ENCODE measurements around the gene IZUMO1R. TPM values are rescaled to one million over a fixed set of nuclear protein-coding genes. Genes with fewer than 3 reads are reported as not detected.
"Not testable (repeated sequence)": the region's sequence is repeated elsewhere in the genome, so short reads cannot be mapped to it uniquely, and the experiment has no call there.

Gene IZUMO1R
- not detected for total RNA-seq
- not detected for polyA plus RNA-seq

DNA sequence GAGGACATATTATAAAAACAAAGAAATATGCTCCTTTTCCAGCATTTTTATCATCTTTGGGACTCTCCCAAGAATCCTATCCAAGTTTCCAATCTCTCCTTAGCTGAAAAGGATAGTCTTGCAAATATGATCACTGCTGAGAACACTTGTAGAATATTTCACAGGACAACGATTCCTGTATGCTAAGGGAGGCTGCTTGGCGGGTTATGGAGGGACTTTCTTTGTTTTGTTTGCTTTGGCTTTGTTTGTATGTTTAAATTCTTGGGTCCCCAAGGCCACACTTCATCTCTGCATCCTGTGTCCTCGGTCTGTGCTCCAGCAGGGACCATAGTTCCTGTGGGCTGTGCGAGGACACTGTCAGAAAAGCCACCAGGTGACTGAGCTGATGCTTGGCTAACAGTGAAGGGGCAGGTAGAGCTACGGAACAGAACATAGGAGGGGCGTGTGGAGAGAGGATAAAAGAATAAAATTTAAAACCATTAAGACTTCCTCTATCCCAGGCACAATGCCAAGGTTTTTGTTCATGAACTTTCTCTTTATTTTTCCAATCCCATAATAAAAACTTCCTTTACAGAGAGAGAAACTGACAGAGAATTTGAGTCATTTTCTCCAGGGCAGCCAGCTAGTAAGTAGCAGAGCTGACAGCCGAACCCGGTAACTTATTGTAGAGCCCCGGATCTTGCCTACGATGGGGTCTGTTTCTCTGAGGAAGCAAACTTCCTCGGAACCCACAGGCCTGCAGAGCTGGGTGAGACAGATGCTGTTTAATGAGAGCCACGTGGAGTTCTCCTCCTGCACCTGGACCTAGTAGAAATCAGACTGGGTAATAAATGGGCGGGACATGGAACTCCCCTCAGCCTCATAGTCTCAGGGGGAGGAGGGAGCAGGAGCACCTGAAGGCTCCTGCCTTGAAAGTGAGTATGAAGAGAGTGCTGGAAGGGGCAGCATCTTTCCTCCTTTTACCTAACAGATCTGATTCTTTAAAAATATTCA is at the start of gene IZUMO1R:
TSS of gene IZUMO1R (plus strand) at position 615 of the 993 bp plus-strand sequence. CDS start 1,057 bp downstream, outside the sequence.
- H3K4me1 ChIP-seq (ENCODE audit: insufficient read depth, low read length), result no peaks in the 10 kb centered on the region
- no peak within 1 kb of the TSS for H3K4me3 ChIP-seq (ENCODE audit: low read length)
- Mint-ChIP-seq H3K4me3 (no peak within 1 kb of the TSS), H3K9me3 (peaks cover 0 to 1% (median 0%) of the 10 kb centered on the region in 5 donors), H3K4me1 (no peaks in the 10 kb centered on the region), H3K27ac (no peak within 1 kb of the TSS), H3K27me3 (peaks cover 6 to 9% of the 10 kb centered on the region in 2 donors), H3K36me3 (no peaks in the 10 kb centered on the region)
- no peak within 1 kb of the TSS for H3K27ac ChIP-seq (ENCODE audit: low read depth, low read length)
- no peaks in the 10 kb centered on the region for H3K9me3 ChIP-seq (ENCODE audit: low read length)
- no peak for DNase-seq
- ChIA-PET POLR2A (no interaction called here), CTCF (no interaction called here)
- no peaks in the 10 kb centered on the region for H3K27me3 ChIP-seq (ENCODE audit: insufficient read depth, low read length, poor library complexity, severe bottlenecking)
- H3K36me3 ChIP-seq (ENCODE audit: insufficient read depth, low read length), result no peaks in the 10 kb centered on the region

DNA sequence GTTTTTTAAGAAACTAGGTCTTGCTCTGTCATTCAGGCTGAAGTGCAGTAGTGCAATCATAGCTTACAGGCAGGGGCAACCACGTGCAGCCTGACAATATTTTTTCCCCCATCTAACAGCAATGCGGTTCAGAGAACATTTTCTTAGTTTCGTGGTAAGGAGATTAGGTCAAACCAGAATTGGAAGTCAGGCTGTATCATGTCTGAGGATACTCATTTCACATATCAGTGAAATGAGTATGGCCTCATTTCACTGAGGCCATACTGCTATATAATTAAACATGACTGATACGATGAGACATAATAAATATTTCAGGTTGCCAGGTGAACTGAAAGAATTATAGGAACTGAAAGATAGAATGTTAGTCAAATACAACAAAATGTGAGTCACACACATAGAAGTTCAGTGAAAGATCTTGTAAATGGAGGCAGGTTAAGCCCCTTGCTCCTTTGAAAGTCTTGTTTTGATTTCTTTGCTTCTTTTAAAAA is 32.5 kb upstream of the IZUMO1R start:
- H3K36me3 ChIP-seq (ENCODE audit: insufficient read depth, low read length), result no peaks in the 10 kb centered on the region
- no peaks in the 10 kb centered on the region for H3K27me3 ChIP-seq (ENCODE audit: insufficient read depth, low read length, poor library complexity, severe bottlenecking)
- H3K4me3 ChIP-seq (ENCODE audit: low read length), result no peak overlapping the region
- H3K27ac ChIP-seq (ENCODE audit: low read depth, low read length), result no peak overlapping the region
- Mint-ChIP-seq H3K27ac (no peak overlapping the region), H3K4me3 (no peak overlapping the region), H3K27me3 (peaks cover 0 to 4% of the 10 kb centered on the region in 2 donors), H3K36me3 (no peaks in the 10 kb centered on the region), H3K4me1 (no peaks in the 10 kb centered on the region), H3K9me3 (peaks cover 0 to 13% (median 5%) of the 10 kb centered on the region in 5 donors)
- ChIA-PET CTCF (no interaction called here), POLR2A (no interaction called here)
- no peak for DNase-seq
- H3K4me1 ChIP-seq (ENCODE audit: insufficient read depth, low read length), result no peaks in the 10 kb centered on the region
- no peaks in the 10 kb centered on the region for H3K9me3 ChIP-seq (ENCODE audit: low read length)

DNA sequence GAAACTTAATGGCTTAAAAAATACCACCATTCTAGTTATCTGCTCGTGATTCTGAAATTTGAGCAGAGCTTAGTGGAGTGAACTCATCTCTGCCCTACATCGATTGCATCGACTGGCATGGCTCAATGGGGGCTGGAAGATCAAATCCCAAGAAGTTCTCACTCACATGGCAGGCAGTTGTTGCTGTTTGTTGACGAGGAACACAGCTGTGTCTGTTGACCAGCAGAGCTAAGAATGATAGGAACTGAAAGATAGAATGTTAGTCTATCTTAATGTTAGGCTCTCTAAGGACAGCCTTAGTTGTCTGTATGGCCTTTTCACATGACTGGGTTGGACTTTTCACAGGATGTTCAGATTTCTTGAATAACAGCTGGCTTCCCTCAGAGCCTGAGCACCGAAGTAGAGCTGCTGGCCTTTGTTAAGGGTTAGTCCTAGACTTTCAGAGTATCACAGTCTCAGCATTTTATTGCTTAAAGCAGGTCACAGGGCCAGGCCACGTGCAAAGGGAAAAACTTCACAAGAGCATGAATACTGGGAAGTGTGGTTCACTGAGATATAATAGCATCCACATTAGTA is 31.6 kb upstream of the IZUMO1R start:
- Histone ChIP-seq H3K27ac (ENCODE audit: low read depth, low read length) (no peak overlapping the region), H3K27me3 (ENCODE audit: insufficient read depth, low read length, poor library complexity, severe bottlenecking) (no peaks in the 10 kb centered on the region), H3K9me3 (ENCODE audit: low read length) (no peaks in the 10 kb centered on the region), H3K36me3 (ENCODE audit: insufficient read depth, low read length) (no peaks in the 10 kb centered on the region), H3K4me3 (ENCODE audit: low read length) (no peak overlapping the region), H3K4me1 (ENCODE audit: insufficient read depth, low read length) (no peaks in the 10 kb centered on the region)
- POLR2A ChIA-PET, result no interaction called here
- DNase-seq, result no peak
- Mint-ChIP-seq H3K36me3 (no peaks in the 10 kb centered on the region), H3K27me3 (peaks cover 0 to 4% of the 10 kb centered on the region in 2 donors), H3K4me1 (no peaks in the 10 kb centered on the region), H3K4me3 (no peak overlapping the region), H3K27ac (no peak overlapping the region), H3K9me3 (peaks cover 0 to 11% (median 4%) of the 10 kb centered on the region in 5 donors)
- CTCF ChIA-PET, result no interaction called here

DNA sequence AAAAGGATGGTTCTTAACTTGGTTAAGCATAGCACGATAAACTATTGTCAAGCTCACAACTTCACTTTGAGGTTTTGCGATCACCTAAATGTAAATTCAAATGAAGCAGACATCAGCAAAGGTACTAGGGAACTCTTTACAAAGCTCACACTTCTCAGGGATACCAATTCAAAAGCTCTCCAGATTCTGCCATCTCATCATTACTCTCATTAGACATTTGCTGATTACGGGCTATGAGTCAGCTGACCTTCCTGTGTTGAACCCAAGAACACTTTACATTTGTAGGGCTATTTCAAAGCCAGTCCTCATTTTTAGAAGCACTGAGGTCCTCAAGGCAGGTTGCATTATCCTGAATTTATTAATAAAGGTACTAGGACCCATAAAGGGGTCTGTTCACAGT is 28.4 kb upstream of the IZUMO1R start:
- no peak for DNase-seq
- Histone ChIP-seq H3K4me3 (ENCODE audit: low read length) (no peak overlapping the region), H3K27me3 (ENCODE audit: insufficient read depth, low read length, poor library complexity, severe bottlenecking) (no peaks in the 10 kb centered on the region), H3K4me1 (ENCODE audit: insufficient read depth, low read length) (no peaks in the 10 kb centered on the region), H3K27ac (ENCODE audit: low read depth, low read length) (no peak overlapping the region), H3K36me3 (ENCODE audit: insufficient read depth, low read length) (no peaks in the 10 kb centered on the region), H3K9me3 (ENCODE audit: low read length) (no peaks in the 10 kb centered on the region)
- H3K4me1 Mint-ChIP-seq, result no peaks in the 10 kb centered on the region
- no peak overlapping the region for H3K4me3 Mint-ChIP-seq
- ChIA-PET CTCF (no interaction called here), POLR2A (no interaction called here)
- no peak overlapping the region for H3K27ac Mint-ChIP-seq
- H3K9me3 Mint-ChIP-seq, result peaks cover 0 to 2% (median 0%) of the 10 kb centered on the region in 5 donors
- H3K27me3 Mint-ChIP-seq, result peaks cover 0 to 5% of the 10 kb centered on the region in 2 donors
- no peaks in the 10 kb centered on the region for H3K36me3 Mint-ChIP-seq

DNA sequence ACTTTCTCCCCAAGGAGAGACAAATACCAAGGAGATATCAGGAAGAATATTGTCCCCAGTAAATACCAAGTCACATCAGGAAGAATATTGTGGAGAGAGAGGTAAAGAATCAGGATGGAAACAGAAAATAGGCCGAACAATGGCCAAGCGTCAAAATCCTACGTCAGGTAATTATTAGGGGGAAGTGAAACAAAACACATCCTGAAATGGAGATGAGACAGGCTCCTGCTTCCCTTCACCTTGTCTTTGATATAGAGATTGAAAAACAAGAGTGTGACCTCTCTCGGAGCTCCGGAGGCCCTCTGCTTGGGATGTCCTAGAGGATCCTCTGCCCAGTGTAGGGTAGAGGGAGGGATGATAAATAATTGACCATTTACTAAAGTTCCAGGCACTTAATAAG is 27.4 kb upstream of the IZUMO1R start:
- Mint-ChIP-seq H3K9me3 (peaks cover 0 to 2% (median 0%) of the 10 kb centered on the region in 5 donors), H3K4me3 (no peak overlapping the region), H3K4me1 (no peaks in the 10 kb centered on the region), H3K27me3 (peaks cover 0 to 5% of the 10 kb centered on the region in 2 donors), H3K36me3 (no peaks in the 10 kb centered on the region), H3K27ac (no peak overlapping the region)
- ChIA-PET CTCF (no interaction called here), POLR2A (no interaction called here)
- Histone ChIP-seq H3K27ac (ENCODE audit: low read depth, low read length) (no peak overlapping the region), H3K36me3 (ENCODE audit: insufficient read depth, low read length) (no peaks in the 10 kb centered on the region), H3K27me3 (ENCODE audit: insufficient read depth, low read length, poor library complexity, severe bottlenecking) (no peaks in the 10 kb centered on the region), H3K4me3 (ENCODE audit: low read length) (no peak overlapping the region), H3K9me3 (ENCODE audit: low read length) (no peaks in the 10 kb centered on the region), H3K4me1 (ENCODE audit: insufficient read depth, low read length) (no peaks in the 10 kb centered on the region)
- DNase-seq, result no peak

DNA sequence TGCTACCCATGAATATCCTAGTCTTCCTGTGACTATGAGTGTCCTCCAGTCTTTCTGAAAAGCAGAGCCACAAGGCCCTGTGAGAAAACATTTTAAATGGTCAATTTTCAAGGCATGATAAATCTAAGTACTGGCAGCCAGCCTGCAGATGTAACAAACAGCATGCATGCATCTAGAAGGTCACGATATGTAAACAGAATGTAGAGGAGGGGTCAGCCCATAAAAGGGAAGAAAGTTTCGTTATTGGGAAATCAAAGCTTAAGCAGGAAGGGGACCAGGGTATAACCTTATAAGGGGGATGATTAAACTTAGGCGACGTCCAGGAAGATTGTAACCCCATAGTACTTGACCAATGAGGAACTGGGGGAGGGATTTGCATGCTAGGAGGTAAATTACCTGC is 26.2 kb upstream of the IZUMO1R start:
- H3K9me3 ChIP-seq (ENCODE audit: low read length); CTCF ChIA-PET; H3K27me3 Mint-ChIP-seq: not testable (repeated sequence)

DNA sequence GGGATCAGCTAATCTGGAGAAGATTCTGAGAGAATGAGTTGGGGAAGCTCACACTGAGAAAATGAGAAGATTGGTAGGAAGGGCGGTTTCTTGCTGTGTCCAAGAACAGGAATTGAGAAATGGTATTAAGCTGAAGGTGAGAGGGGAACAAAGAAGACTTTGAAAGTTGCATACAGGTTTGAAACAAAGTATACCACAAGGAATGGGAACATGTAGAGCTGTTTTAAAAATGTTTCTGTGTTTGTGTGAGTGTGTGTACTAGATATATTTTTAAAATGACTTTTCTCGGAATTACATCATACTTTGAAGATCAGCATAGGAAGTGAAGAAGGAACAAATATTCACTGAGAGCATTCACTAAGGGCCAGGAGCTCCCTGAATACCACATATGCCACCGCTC is 24.4 kb upstream of the IZUMO1R start:
- peaks cover 0 to 2% of the 10 kb centered on the region in 2 donors for H3K27me3 Mint-ChIP-seq
- DNase-seq, result no peak
- POLR2A ChIA-PET, result no interaction called here
- H3K27ac ChIP-seq (ENCODE audit: low read depth, low read length), result no peak overlapping the region
- H3K4me3 ChIP-seq (ENCODE audit: low read length), result no peak overlapping the region
- H3K27me3 ChIP-seq (ENCODE audit: insufficient read depth, low read length, poor library complexity, severe bottlenecking), result no peaks in the 10 kb centered on the region
- H3K4me3 Mint-ChIP-seq, result no peak overlapping the region
- no peaks in the 10 kb centered on the region for H3K36me3 ChIP-seq (ENCODE audit: insufficient read depth, low read length)
- no peaks in the 10 kb centered on the region for H3K4me1 ChIP-seq (ENCODE audit: insufficient read depth, low read length)
- CTCF ChIA-PET, result no interaction called here
- no peaks in the 10 kb centered on the region for H3K36me3 Mint-ChIP-seq
- no peaks in the 10 kb centered on the region for H3K9me3 Mint-ChIP-seq
- H3K4me1 Mint-ChIP-seq, result no peaks in the 10 kb centered on the region
- no peaks in the 10 kb centered on the region for H3K9me3 ChIP-seq (ENCODE audit: low read length)
- no peak overlapping the region for H3K27ac Mint-ChIP-seq

More for the DNA sequence above, 26.2 kb upstream of the IZUMO1R start:
- H3K27ac ChIP-seq (ENCODE audit: low read depth, low read length); H3K4me1 Mint-ChIP-seq; H3K36me3 ChIP-seq (ENCODE audit: insufficient read depth, low read length); DNase-seq; H3K27me3 ChIP-seq (ENCODE audit: insufficient read depth, low read length, poor library complexity, severe bottlenecking); H3K4me1 ChIP-seq (ENCODE audit: insufficient read depth, low read length); H3K9me3 Mint-ChIP-seq; H3K27ac Mint-ChIP-seq; POLR2A ChIA-PET; H3K4me3 ChIP-seq (ENCODE audit: low read length); H3K36me3 Mint-ChIP-seq; H3K4me3 Mint-ChIP-seq: not testable (repeated sequence)

DNA sequence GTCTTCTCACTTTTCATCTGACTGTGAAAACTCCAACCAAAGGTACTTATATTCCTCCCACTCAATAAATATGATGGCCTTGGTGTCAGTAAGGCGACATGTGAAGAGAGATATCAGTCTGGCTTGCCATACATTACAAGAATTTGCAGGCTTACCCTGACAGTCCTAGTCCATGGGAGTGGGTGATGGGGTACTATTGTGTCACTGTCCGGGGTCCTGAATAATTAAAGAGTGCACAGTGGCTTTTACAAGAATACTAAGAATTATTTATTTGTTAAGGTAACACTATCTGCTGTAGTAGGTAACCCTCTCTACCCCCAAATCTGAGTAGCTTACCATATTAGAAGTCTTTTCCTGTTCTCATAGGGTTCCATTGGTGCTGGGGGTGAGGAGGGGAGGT is 23.1 kb upstream of the IZUMO1R start:
- Mint-ChIP-seq H3K27me3 (peaks cover 5 to 7% of the 10 kb centered on the region in 2 donors), H3K9me3 (peaks cover 0 to 5% (median 0%) of the 10 kb centered on the region in 5 donors), H3K4me1 (no peaks in the 10 kb centered on the region), H3K4me3 (no peak overlapping the region), H3K27ac (no peak overlapping the region), H3K36me3 (no peaks in the 10 kb centered on the region)
- no peaks in the 10 kb centered on the region for H3K4me1 ChIP-seq (ENCODE audit: insufficient read depth, low read length)
- ChIA-PET POLR2A (no interaction called here), CTCF (no interaction called here)
- no peaks in the 10 kb centered on the region for H3K27me3 ChIP-seq (ENCODE audit: insufficient read depth, low read length, poor library complexity, severe bottlenecking)
- no peak overlapping the region for H3K27ac ChIP-seq (ENCODE audit: low read depth, low read length)
- no peaks in the 10 kb centered on the region for H3K36me3 ChIP-seq (ENCODE audit: insufficient read depth, low read length)
- no peaks in the 10 kb centered on the region for H3K9me3 ChIP-seq (ENCODE audit: low read length)
- no peak overlapping the region for H3K4me3 ChIP-seq (ENCODE audit: low read length)
- no peak for DNase-seq
